Right lobe of liver (tissue), 6 donors: ENCODE results near the gene TSR2. TPM values are rescaled to one million over a fixed set of nuclear protein-coding genes. Genes with fewer than 3 reads are reported as not detected.
A peak's percentile ranks its signal among the peaks of the same experiment; 100 is the strongest.

Experiments used
- ATAC-seq, 4 donors: fragments of 200-7000 bp; cut with Tn5 transposase; one replicate each; pipeline ENCODE4 v1.9.1; 2020; ENCODE audit warnings: mild to moderate bottlenecking in 4 of 4, moderate library complexity in 4 of 4
- DNase-seq, 3 donors: peaks; one replicate each; pipeline ENCODE4 v3.0.0-alpha.2; 2020
- H3K27ac ChIP-seq, 3 donors: fragments of 200-600 bp; one replicate each; pipeline ENCODE4 v1.8.0; 2022
- H3K27me3 ChIP-seq, 2 donors: fragments of 200-600 bp; one replicate each; pipeline ENCODE4 v1.8.0; 2022
- H3K36me3 ChIP-seq, 4 donors: fragments of 200-600 bp; sonication (generic) in 1 of 4; one replicate each; pipeline versions ENCODE4 v1.5.1 to v1.8.0; 2017 to 2022; ENCODE audit warnings: control low read depth in 1 of 4
- H3K4me1 ChIP-seq, 4 donors: fragments of 200-600 bp; sonication (generic) in 1 of 4; one replicate each; pipeline versions ENCODE4 v1.5.1 to v1.8.0; 2017 to 2022; ENCODE audit warnings: control low read depth in 1 of 4
- H3K4me3 ChIP-seq, 3 donors: fragments of 200-600 bp; one replicate each; pipeline ENCODE4 v1.8.0; 2022
- H3K9me3 ChIP-seq, 4 donors: fragments of 200-600 bp; sonication (generic) in 1 of 4; one replicate each; pipeline versions ENCODE4 v1.5.1 to v1.8.0; 2017 to 2022; ENCODE audit warnings: control low read depth in 1 of 4
- CTCF ChIP-seq, 4 donors: fragments of 200-600 bp in 3 of 4; fragments of 450-650 bp in 1 of 4; IDR thresholded peaks; one replicate each; pipeline versions ENCODE4 v1.5.1 to v1.8.0; 2016 to 2022; ENCODE audit warnings: antibody characterized with exemption in 4 of 4, mild to moderate bottlenecking in 2 of 4
- POLR2A ChIP-seq: fragments of 450-650 bp; IDR thresholded peaks from one replicate; pipeline ENCODE4 v1.6.1; 2017; ENCODE audit warnings: antibody characterized with exemption, mild to moderate bottlenecking
- WGBS: methylation state at CpG from one replicate; pipeline ENCODE4 v1.1.6; 2018; ENCODE audit warnings: low coverage, low lambda C conversion rate; ENCODE audit not compliant: insufficient coverage; ENCODE audit errors: missing lambda C conversion rate; 5-methylcytosine and 5-hydroxymethylcytosine counted together
- intact Hi-C, 2 donors: fragments of 100-400 bp; cut with DNase I; formaldehyde crosslinking; loops; one replicate each; pipeline versions ENCODE4 v1.11.2 to v1.14.1; 2022
- total RNA-seq, 6 experiments: library from RNA; depleted of rRNA in 2 of 6; stranded (reverse); fragments of >200 nt in 2 of 6; fragmentation: NEBNext Ultra II Directional in 3 of 6; extraction: Animal tissue kit (Norgen Biotek cat#: 25700) in 3 of 6; gene quantifications; one replicate each; pipeline versions ENCODE4 v1.1.0 to v1.2.4, GENCODE V29; 2016 to 2023
- donor health status: DM: no; HTN: yes; CAD: no.
- donor health status: DM: no; HTN: no; CAD: no.
- donor health status: DM: no; HTN: no; CAD: no.
- donor health status: DM: no; HTN: yes; CAD: no.
- donor health status: DM: no; HTN: yes; CAD: no.

TSR2 gene
- total RNA-seq, 6 experiments from 2014 or later = 10.6 to 19.9 (median 15.7) TPM

GRCh38 chrX:54435121-54435520 lies 5.1 kb upstream of the TSR2 start:
- Histone ChIP-seq H3K4me3 (no peak overlapping the region), H3K36me3 (no peaks in the 10 kb centered on the region), H3K4me1 (no peaks in the 10 kb centered on the region), H3K27me3 (no peaks in the 10 kb centered on the region), H3K9me3 (no peaks in the 10 kb centered on the region), H3K27ac (no peak overlapping the region)
- TF ChIP-seq POLR2A (no peak), CTCF (IDR thresholded peaks at IDR 0.05) (no peak)
- DNase-seq (no peak), ATAC-seq (no peak)
- intact Hi-C loops = no loop called here
- WGBS = 22% methylated on average over 2 of the region's 2 CpGs

GRCh38 chrX:54442790-54443189 lies 2.6 kb downstream of the TSR2 start:
- ATAC-seq (no peak), DNase-seq (no peak)
- no peaks in the 10 kb centered on the region for H3K9me3 ChIP-seq
- intact Hi-C loops = no loop called here
- H3K36me3 ChIP-seq = no peaks in the 10 kb centered on the region
- no peaks in the 10 kb centered on the region for H3K27me3 ChIP-seq
- H3K4me3 ChIP-seq = no peak overlapping the region
- H3K4me1 ChIP-seq = peaks cover 0 to 10% (median 0%) of the 10 kb centered on the region in 4 donors
- H3K27ac ChIP-seq = no peak overlapping the region
- TF ChIP-seq CTCF (IDR thresholded peaks at IDR 0.05) = no peak
- no peak for TF ChIP-seq POLR2A

GRCh38 chrX:54444752-54445151 lies 4.5 kb downstream of the TSR2 start:
- no peaks in the 10 kb centered on the region for H3K36me3 ChIP-seq
- TF ChIP-seq CTCF (IDR thresholded peaks at IDR 0.05) (no peak), POLR2A (no peak)
- 77% methylated on average over 5 of the region's 6 CpGs for WGBS
- H3K27ac ChIP-seq = no peak overlapping the region
- DNase-seq = no peak
- H3K4me1 ChIP-seq = peaks cover 0 to 10% (median 0%) of the 10 kb centered on the region in 4 donors
- no peak for ATAC-seq
- no peak overlapping the region for H3K4me3 ChIP-seq
- intact Hi-C loops = no loop called here
- H3K9me3 ChIP-seq = no peaks in the 10 kb centered on the region
- no peaks in the 10 kb centered on the region for H3K27me3 ChIP-seq

GRCh38 chrX:54446084-54446483 lies 5.9 kb downstream of the TSR2 start:
- Histone ChIP-seq H3K4me1 (peaks cover 0 to 8% (median 0%) of the 10 kb centered on the region in 4 donors), H3K9me3 (no peaks in the 10 kb centered on the region), H3K4me3 (no peak overlapping the region), H3K27ac (no peak overlapping the region), H3K27me3 (no peaks in the 10 kb centered on the region), H3K36me3 (no peaks in the 10 kb centered on the region)
- WGBS = no CpG with 5 or more reads among the region's 17 CpGs
- peak in 1 of 4 donors; percentile 25 for ATAC-seq
- intact Hi-C loops = no loop called here
- no peak for DNase-seq
- TF ChIP-seq CTCF (IDR thresholded peaks at IDR 0.05) (no peak), POLR2A (no peak)

GRCh38 chrX:54447461-54447860 lies 7.3 kb downstream of the TSR2 start:
- intact Hi-C loops = no loop called here
- peak in 3 of 4 donors; percentile 25 to 33 (median 30) for ATAC-seq

More at GRCh38 chrX:54447461-54447860, 7.3 kb downstream of the TSR2 start:
- H3K9me3 ChIP-seq = no peaks in the 10 kb centered on the region
- H3K27me3 ChIP-seq = no peaks in the 10 kb centered on the region
- TF ChIP-seq POLR2A = no peak
- TF ChIP-seq CTCF (IDR thresholded peaks at IDR 0.05) = peak in 3 of 4 donors; percentile 9 to 12 (median 9)
- H3K4me1 ChIP-seq = no peaks in the 10 kb centered on the region
- no peak overlapping the region for H3K27ac ChIP-seq
- DNase-seq = no peak
- WGBS = 92% methylated on average over 2 of the region's 5 CpGs
- H3K36me3 ChIP-seq = no peaks in the 10 kb centered on the region
- H3K4me3 ChIP-seq = no peak overlapping the region
